Activated CD4-positive, alpha-beta T cell treated with anti-CD3 and anti-CD28 coated beads for 4 hours (primary cell): ENCODE measurements around the gene PTPRG.
"Not testable (repeated sequence)": the region's sequence is repeated elsewhere in the genome, so short reads cannot be mapped to it uniquely, and the experiment has no call there.

Source experiments
- DNase-seq, 2 donors: peaks; one replicate each; pipeline ENCODE4 v3.0.0-alpha.2; 2020

Gene PTPRG

GRCh38 chr3:61690016-61690415 is 128.6 kb downstream of the PTPRG start:
- no peak for DNase-seq

GRCh38 chr3:61691466-61691865 is 130.1 kb downstream of the PTPRG start:
- no peak for DNase-seq

DNA sequence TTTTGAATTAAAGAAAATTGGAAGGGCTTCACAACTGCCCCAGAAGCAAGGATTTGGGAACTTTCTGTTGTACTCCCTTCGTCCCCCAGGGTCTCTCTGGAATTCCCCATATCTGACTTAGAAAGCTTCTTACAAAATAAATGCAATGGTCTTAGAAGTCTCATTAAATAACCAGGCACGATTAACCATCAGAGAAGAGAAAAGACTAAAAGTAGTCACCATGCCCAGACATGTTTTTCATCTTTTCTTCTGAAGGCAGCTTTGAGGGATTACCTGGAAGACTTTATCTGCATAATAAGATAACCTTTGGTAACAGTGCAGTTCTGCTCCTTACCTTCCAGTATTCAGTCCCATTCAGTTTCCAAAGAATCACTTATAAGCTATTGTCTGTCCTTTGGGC is 135.9 kb downstream of the PTPRG start:
- no peak for DNase-seq

- DNase-seq, result not testable (repeated sequence)
Measured at GRCh38 chr3:61698278-61699072, 137.1 kb downstream of the PTPRG start.

GRCh38 chr3:61699622-61700021 is 138.3 kb downstream of the PTPRG start:
- DNase-seq, result no peak

GRCh38 chr3:61701011-61701410 is 139.6 kb downstream of the PTPRG start:
- DNase-seq, result no peak

GRCh38 chr3:61702453-61702852 is 141.1 kb downstream of the PTPRG start:
- DNase-seq, result no peak

DNA sequence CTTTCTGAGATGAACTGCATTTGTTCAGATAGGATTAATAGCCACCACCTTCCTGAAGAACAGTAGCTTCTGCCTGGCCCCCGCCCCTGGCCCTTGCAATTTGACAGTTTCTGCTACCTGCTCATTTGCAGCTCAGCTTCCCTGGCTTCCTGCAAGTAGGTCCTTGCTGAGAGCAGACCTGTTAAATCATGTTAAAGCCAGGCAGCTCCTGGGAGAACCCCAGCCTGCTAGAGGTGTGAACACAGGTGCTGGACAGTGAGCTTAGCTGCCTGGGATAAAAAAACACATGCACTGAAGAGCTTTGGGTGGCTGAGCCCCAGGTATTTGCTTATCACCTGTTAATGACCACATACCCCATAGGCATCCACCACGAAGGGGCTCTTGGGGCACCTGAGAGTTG is 143.4 kb downstream of the PTPRG start:
- no peak for DNase-seq

- DNase-seq, result no peak
Measured at GRCh38 chr3:61707492-61707891, 146.1 kb downstream of the PTPRG start.

- DNase-seq, result not testable (repeated sequence)
Measured at GRCh38 chr3:61710920-61711319, 149.5 kb downstream of the PTPRG start.

GRCh38 chr3:61714225-61714624 is 152.9 kb downstream of the PTPRG start:
- DNase-seq, result no peak

- DNase-seq, result no peak
Measured at GRCh38 chr3:61715886-61716527, 154.6 kb downstream of the PTPRG start.

DNA sequence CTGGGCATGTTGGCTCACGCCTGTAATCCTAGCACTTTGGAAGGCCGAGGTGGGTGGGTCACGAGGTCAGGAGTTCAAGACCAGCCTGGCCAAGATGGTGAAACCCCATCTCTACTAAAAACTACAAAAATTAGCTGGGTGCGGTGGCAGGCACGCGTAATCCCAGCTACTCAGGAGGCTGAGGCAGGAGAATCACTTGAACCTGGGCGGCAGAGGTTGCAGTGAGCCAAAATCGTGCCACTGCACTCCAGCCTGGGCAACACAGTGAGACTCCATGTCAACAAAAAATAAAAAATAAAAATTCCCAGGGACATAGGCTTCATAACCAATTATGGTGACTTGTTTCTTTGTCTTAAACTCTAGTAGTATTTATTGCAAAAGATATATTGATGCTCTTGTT is 155.3 kb downstream of the PTPRG start:
- not testable (repeated sequence) for DNase-seq

- DNase-seq, result no peak
Measured at GRCh38 chr3:61718565-61718964, 157.2 kb downstream of the PTPRG start.

GRCh38 chr3:61719278-61719977 is 158.1 kb downstream of the PTPRG start:
- DNase-seq, result no peak

- no peak for DNase-seq
Measured at GRCh38 chr3:61723038-61723437, 161.7 kb downstream of the PTPRG start.

DNA sequence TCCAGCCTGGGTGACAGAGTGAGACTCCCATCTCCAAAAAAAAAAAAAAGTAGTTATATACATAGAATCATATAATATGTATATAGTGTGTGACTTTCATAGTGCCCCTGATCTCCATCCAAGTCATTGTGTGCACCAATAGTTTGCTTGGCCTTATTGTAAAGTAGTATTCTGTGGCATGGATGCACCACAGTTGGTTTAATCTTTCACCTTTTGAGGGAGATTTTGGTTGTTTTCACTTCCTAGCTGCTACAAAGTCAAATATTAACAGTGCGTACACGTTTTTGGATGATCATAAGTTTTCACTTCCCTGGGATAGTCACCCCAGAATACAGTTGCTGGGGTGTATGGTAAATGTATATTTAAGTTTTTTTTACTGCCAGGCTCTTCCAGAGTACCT is 162.8 kb downstream of the PTPRG start:
- no peak for DNase-seq

DNA sequence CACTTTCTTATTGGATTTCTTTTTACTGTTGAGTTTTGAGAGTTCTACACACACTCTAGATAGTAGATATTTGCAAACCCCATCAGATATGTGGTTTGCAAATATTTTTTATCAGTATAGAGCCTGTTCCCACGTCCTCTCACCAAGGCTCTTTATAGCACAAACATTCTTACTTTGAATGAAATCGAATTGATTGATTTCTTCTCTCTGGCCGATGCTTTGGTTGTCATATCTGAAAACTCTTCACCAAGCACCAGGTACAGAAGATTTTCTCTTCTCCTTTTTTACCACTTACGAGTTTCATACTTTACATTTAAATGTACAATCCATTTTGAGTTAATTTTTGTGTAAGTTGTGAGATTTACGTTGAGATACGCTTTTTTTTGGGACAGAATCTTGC is 163.4 kb downstream of the PTPRG start:
- DNase-seq, result no peak

DNA sequence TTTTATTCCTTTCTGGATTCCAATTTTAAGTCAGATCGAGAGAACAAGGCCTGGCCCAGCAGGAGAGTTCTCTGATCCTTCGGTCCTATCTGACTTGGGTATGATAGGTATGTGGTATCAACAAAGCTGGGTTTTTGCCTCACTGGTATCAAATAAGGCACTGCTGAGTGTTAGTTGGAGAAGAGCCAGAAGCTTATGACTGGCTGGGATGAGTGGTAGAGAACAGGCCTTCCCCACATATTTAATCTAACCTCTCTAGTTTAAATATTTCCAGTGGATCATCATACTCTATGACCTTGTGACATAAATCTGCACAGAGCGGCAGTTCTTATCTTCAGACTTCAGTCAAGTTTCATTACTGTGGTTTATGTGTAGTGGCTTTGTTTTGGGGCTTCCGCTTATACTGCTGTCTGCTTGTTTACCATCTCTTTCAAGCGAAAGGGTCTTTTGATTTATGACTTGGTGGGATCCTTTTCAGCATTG is 164.5 kb downstream of the PTPRG start:
- no peak for DNase-seq

DNA sequence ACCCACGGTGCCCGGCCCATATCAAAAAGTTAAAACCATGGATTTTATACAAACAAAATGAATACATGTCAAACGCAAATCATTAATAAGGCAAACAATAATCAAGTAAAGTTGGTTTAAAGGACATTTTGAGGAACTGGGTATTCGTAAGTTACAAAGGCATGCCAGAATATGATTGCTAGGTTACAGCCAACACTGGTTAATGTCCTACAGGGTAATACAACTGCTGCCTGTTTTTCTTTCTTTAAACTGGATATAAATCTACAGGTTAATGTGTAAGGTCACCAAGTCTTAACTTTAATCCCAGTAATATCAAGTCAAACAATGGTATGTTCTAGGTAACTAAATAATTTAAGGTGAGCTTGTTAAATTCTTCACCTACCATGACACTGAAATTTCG is 166.1 kb downstream of the PTPRG start:
- DNase-seq, result no peak

- DNase-seq, result no peak
Measured at GRCh38 chr3:61729038-61729634, 167.8 kb downstream of the PTPRG start.

GRCh38 chr3:61730056-61730455 is 168.7 kb downstream of the PTPRG start:
- DNase-seq, result no peak

- no peak for DNase-seq
Measured at GRCh38 chr3:61730577-61731231, 169.3 kb downstream of the PTPRG start.
